ENCODE data around the gene SASH1. TPM values are rescaled to one million over a fixed set of nuclear protein-coding genes. Genes with fewer than 3 reads are reported as not detected.

SASH1 gene
- total RNA-seq, 1 experiment from 2014 or later = 33.2 TPM

GRCh38 chr6:148550569-148550968, 207.9 kb downstream of the SASH1 start:
- Histone ChIP-seq H3K9me3 (ENCODE audit: control insufficient read depth, low read depth, low read length) (no peaks in the 10 kb centered on the region), H3K4me1 (ENCODE audit: insufficient read depth, low read length) (peaks cover 2% of the 10 kb centered on the region; the same call in 1 of the 2 replicates), H2BK12ac (ENCODE audit: insufficient read length, low read depth, low read length) (no peak overlapping the region), H2BK5ac (ENCODE audit: insufficient read length, low read length) (no peak overlapping the region), H3K79me1 (ENCODE audit: insufficient read depth, low read depth, low read length, poor library complexity, severe bottlenecking) (no peaks in the 10 kb centered on the region), H3K56ac (ENCODE audit: insufficient read length, low read depth, low read length) (no peak overlapping the region), H3K23ac (ENCODE audit: insufficient read length, low read depth, low read length) (no peak overlapping the region), H3K79me2 (ENCODE audit: insufficient read depth, low read length) (no peaks in the 10 kb centered on the region), H2AK5ac (ENCODE audit: insufficient read length, low read length) (no peak overlapping the region), H4K91ac (ENCODE audit: insufficient read length, low read depth, low read length) (no peak overlapping the region), H3K9ac (ENCODE audit: extremely low read depth, insufficient read length, low read length) (no peak overlapping the region), H3K4me2 (ENCODE audit: insufficient read depth, insufficient read length, low read length) (no peak overlapping the region), H4K5ac (ENCODE audit: insufficient read length, low read depth, low read length) (no peak overlapping the region), H3K14ac (ENCODE audit: insufficient read depth, low read length) (no peak overlapping the region), H3K27me3 (ENCODE audit: insufficient read depth, low read length) (no peaks in the 10 kb centered on the region), H2BK20ac (ENCODE audit: low read depth, low read length, poor library complexity, severe bottlenecking) (no peak overlapping the region), H2AFZ (ENCODE audit: low read length) (no peak overlapping the region), H4K8ac (replicated peaks; ENCODE audit: insufficient read length, low read depth, low read length) (no peak overlapping the region), H3T11ph (ENCODE audit: low read length) (no peak overlapping the region), H3K4ac (ENCODE audit: low read depth, low read length) (no peak overlapping the region), H4K20me1 (ENCODE audit: control insufficient read depth, insufficient read depth, insufficient read length) (no peaks in the 10 kb centered on the region), H2BK120ac (ENCODE audit: low read depth, low read length, poor library complexity, severe bottlenecking) (no peak overlapping the region), H3K18ac (ENCODE audit: insufficient read length, low read depth, low read length) (no peak overlapping the region), H3K27ac (ENCODE audit: insufficient read length, low read depth, low read length) (no peak overlapping the region), H3K23me2 (ENCODE audit: insufficient read length, low read depth, low read length, poor library complexity, severe bottlenecking) (no peaks in the 10 kb centered on the region), H2BK15ac (ENCODE audit: low read depth, low read length) (no peak overlapping the region)
- Mint-ChIP-seq H3K27ac (peak overlapping the region in 2 of 3 experiments; percentile 77 to 83; a peak in 1 of 7 replicates), H3K27me3 (ENCODE audit: low read depth) (no peaks in the 10 kb centered on the region), H3K9me3 (peaks cover 5 to 10% of the 10 kb centered on the region in 2 experiments; a peak in 3 of 5 replicates), H3K36me3 (ENCODE audit: insufficient read depth in 1 of 3, low read depth in 3 of 3) (peaks cover 10 to 44% (median 43%) of the 10 kb centered on the region in 3 experiments; a peak in 6 of 7 replicates), H3K4me3 (no peak overlapping the region), H3K4me1 (peaks cover 8 to 10% of the 10 kb centered on the region in 2 experiments)
- no CpG with 5 or more reads among the region's 7 CpGs for WGBS (ENCODE audit: extremely low coverage, insufficient read length, low lambda C conversion rate)
- DNase-seq = no peak
- TF ChIP-seq, protein P1, sequence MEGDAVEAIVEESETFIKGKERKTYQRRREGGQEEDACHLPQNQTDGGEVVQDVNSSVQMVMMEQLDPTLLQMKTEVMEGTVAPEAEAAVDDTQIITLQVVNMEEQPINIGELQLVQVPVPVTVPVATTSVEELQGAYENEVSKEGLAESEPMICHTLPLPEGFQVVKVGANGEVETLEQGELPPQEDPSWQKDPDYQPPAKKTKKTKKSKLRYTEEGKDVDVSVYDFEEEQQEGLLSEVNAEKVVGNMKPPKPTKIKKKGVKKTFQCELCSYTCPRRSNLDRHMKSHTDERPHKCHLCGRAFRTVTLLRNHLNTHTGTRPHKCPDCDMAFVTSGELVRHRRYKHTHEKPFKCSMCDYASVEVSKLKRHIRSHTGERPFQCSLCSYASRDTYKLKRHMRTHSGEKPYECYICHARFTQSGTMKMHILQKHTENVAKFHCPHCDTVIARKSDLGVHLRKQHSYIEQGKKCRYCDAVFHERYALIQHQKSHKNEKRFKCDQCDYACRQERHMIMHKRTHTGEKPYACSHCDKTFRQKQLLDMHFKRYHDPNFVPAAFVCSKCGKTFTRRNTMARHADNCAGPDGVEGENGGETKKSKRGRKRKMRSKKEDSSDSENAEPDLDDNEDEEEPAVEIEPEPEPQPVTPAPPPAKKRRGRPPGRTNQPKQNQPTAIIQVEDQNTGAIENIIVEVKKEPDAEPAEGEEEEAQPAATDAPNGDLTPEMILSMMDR (conservative IDR thresholded peaks at IDR 0.05) = no peak
